ENCODE measurements around the gene FAM200C. TPM values are rescaled to one million over a fixed set of nuclear protein-coding genes. Genes with fewer than 3 reads are reported as not detected.

The FAM200C gene
- total RNA-seq, 4 donors from 2014 or later = 0.37 to 7.8 (median 2.5) TPM

DNA sequence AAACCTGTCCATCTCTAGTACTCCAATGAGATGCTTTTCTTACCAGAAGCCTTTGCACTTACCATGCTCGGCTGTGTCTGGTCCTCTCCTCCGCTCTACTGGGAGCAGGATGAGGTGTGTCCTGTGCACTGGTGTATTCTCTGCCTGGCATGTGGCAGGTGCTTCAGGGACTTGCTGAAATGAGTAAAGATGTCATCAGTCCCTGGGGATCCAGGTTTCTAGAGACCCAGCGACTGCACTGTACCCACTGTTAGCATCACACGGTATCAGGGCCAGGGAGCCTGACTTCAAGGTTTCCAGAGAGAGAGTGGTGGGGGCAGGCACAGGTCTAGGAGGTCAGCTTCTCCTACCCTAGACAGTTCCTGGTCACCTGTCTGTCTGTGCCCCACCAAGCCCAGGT, 32.3 kb upstream of the FAM200C start:
- Histone ChIP-seq H3K36me3 (no peaks in the 10 kb centered on the region), H3K9me3 (no peaks in the 10 kb centered on the region), H3K27me3 (no peaks in the 10 kb centered on the region), H3K4me1 (no peaks in the 10 kb centered on the region), H3K27ac (no peak overlapping the region), H3K4me3 (no peak overlapping the region)
- WGBS, 2 donors (ENCODE audit: low coverage in 1 of 2) = 84% methylated on average over 4 of the region's 4 CpGs; no CpG with 5 or more reads in 1 of the 2 donors
- intact Hi-C loops (cut with DNase I; ENCODE audit: low total_unique reads) (no loop called here), in situ Hi-C loops (cut with MboI; ENCODE audit: low pct_ligation_motif_present in 1 of 4, low pct_unique_long_range_greater_than_20kb in 1 of 4, low sequenced_read_pairs in 3 of 4) (loop anchor here in 1 of 4 donors (25.0 kb wide), 1 partner anchor 180 kb away; no protein-coding TSS in a partner anchor)
- DNase-seq = no peak
- TF ChIP-seq, protein P1, sequence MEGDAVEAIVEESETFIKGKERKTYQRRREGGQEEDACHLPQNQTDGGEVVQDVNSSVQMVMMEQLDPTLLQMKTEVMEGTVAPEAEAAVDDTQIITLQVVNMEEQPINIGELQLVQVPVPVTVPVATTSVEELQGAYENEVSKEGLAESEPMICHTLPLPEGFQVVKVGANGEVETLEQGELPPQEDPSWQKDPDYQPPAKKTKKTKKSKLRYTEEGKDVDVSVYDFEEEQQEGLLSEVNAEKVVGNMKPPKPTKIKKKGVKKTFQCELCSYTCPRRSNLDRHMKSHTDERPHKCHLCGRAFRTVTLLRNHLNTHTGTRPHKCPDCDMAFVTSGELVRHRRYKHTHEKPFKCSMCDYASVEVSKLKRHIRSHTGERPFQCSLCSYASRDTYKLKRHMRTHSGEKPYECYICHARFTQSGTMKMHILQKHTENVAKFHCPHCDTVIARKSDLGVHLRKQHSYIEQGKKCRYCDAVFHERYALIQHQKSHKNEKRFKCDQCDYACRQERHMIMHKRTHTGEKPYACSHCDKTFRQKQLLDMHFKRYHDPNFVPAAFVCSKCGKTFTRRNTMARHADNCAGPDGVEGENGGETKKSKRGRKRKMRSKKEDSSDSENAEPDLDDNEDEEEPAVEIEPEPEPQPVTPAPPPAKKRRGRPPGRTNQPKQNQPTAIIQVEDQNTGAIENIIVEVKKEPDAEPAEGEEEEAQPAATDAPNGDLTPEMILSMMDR (IDR thresholded peaks at IDR 0.05) = no peak
- TF ChIP-seq POLR2A (IDR thresholded peaks at IDR 0.05) = no peak
- TF ChIP-seq EP300 (IDR thresholded peaks at IDR 0.05; ENCODE audit: low read depth) = no peak
- TF ChIP-seq POLR2AphosphoS5 (IDR thresholded peaks at IDR 0.05) = no peak

DNA sequence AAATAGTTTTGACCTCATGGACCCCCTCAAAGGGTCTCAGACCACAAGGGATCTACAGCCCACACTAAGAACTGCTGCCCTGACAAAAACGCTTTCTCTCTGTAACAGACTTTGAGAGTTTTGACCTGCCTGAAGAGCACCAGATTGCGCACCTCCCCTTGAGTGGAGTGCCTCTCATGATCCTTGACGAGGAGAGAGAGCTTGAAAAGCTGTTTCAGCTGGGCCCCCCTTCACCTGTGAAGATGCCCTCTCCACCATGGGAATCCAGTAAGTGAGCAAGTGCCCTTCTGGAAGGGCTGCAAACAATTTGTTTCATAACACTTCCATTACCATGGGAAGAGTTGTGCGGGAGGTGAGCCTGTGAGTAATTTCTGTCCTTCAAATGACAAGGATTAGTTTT, 27.8 kb upstream of the FAM200C start:
- no peaks in the 10 kb centered on the region for H3K36me3 ChIP-seq
- H3K4me1 ChIP-seq = peaks cover 0 to 3% (median 0%) of the 10 kb centered on the region in 4 donors
- no peak overlapping the region for H3K4me3 ChIP-seq
- no peak for DNase-seq
- no peaks in the 10 kb centered on the region for H3K9me3 ChIP-seq
- no peak overlapping the region for H3K27ac ChIP-seq
- intact Hi-C loops (cut with DNase I; ENCODE audit: low total_unique reads) (no loop called here), in situ Hi-C loops (cut with MboI; ENCODE audit: low pct_ligation_motif_present in 1 of 4, low pct_unique_long_range_greater_than_20kb in 1 of 4, low sequenced_read_pairs in 3 of 4) (loop anchor here in 1 of 4 donors (25.0 kb wide), 1 partner anchor 185 kb away; no protein-coding TSS in a partner anchor)
- WGBS, 2 donors (ENCODE audit: low coverage in 1 of 2) = 89 to 100% methylated on average over 2 to 4 of the region's 4 CpGs
- H3K27me3 ChIP-seq = no peaks in the 10 kb centered on the region
- TF ChIP-seq EP300 (IDR thresholded peaks at IDR 0.05; ENCODE audit: low read depth) (no peak), POLR2AphosphoS5 (IDR thresholded peaks at IDR 0.05) (no peak), POLR2A (IDR thresholded peaks at IDR 0.05) (no peak)
- TF ChIP-seq, protein P1 (IDR thresholded peaks at IDR 0.05) = no peak

DNA sequence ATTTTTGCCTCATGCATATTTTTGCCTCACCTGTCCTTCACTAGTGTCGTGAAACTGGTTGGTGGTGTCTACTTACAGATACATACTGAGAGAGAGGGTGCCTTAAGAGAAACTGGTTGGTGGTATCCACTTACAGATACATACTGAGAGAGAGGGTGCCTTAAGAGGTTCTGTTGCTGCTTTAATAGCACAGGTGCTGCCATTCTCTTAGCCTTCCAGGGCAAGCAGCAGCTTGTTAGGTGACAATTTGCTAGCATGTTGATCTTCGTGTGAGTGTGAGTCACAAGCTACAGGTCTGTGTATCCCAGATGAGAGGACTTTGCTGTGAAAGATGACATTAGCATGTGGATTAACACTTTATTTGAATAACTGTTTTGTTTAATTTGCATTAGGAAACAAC, 23.2 kb upstream of the FAM200C start:
- Histone ChIP-seq H3K9me3 (no peaks in the 10 kb centered on the region), H3K27ac (no peak overlapping the region), H3K36me3 (no peaks in the 10 kb centered on the region), H3K4me1 (peaks cover 5 to 23% (median 13%) of the 10 kb centered on the region in 4 donors), H3K27me3 (no peaks in the 10 kb centered on the region), H3K4me3 (no peak overlapping the region)
- WGBS, 2 donors (ENCODE audit: low coverage in 1 of 2) = 37 to 44% methylated on average over 2 of the region's 2 CpGs
- DNase-seq = no peak
- intact Hi-C loops (cut with DNase I; ENCODE audit: low total_unique reads) (no loop called here), in situ Hi-C loops (cut with MboI; ENCODE audit: low pct_ligation_motif_present in 1 of 4, low pct_unique_long_range_greater_than_20kb in 1 of 4, low sequenced_read_pairs in 3 of 4) (no loop called here)
- TF ChIP-seq EP300 (IDR thresholded peaks at IDR 0.05; ENCODE audit: low read depth) (no peak), POLR2AphosphoS5 (IDR thresholded peaks at IDR 0.05) (no peak), POLR2A (IDR thresholded peaks at IDR 0.05) (no peak)
- TF ChIP-seq, protein P1 (IDR thresholded peaks at IDR 0.05) = no peak

DNA sequence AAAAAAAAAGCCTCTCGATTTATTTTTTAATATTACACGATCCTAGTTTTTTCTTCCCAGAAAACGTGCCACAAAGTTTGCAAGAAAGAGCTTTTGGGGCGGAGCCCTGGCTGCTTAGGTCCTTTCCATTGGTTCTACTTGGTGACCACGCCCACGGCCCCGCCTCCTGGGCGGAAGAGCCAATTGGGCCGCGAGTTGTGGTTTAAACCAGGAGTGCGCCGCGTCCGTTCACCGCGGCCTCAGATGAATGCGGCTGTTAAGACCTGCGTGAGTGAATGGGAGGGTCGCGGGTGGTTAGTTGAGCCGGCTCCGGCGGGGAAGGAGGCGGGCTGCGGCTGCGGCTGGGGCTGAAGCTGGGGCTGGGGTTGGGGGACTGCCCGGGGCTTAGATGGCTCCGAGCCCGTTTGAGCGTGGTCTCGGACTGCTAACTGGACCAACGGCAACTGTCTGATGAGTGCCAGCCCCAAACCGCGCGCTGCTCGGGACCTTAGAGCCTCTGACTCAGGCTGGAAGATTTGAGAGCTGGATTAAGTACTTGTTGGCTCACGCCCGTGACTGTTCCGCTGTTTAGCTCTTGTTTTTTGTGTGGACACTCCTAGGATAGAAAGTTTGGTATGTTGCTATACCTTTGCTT, 21.9 kb upstream of the FAM200C start, which contains the start of gene PTTG1:
PTTG1 (plus strand) TSS at position 231 of the 634 bp plus-strand sequence. CDS start 458 bp downstream, outside the sequence.
- Histone ChIP-seq H3K4me3 (peak within 1 kb of the TSS; percentile 59 to 87 (median 70)), H3K4me1 (peaks cover 18 to 37% (median 24%) of the 10 kb centered on the region in 4 donors), H3K36me3 (no peaks in the 10 kb centered on the region), H3K9me3 (no peaks in the 10 kb centered on the region), H3K27ac (peak within 1 kb of the TSS; percentile 80 to 84 (median 82)), H3K27me3 (no peaks in the 10 kb centered on the region)
- intact Hi-C loops (cut with DNase I; ENCODE audit: low total_unique reads) (no loop called here), in situ Hi-C loops (cut with MboI; ENCODE audit: low pct_ligation_motif_present in 1 of 4, low pct_unique_long_range_greater_than_20kb in 1 of 4, low sequenced_read_pairs in 3 of 4) (no loop called here)
- TF ChIP-seq, protein P1 (IDR thresholded peaks at IDR 0.05) = no peak
- TF ChIP-seq EP300 (IDR thresholded peaks at IDR 0.05; ENCODE audit: low read depth) (no peak), POLR2AphosphoS5 (IDR thresholded peaks at IDR 0.05) (peak; percentile 48 to 76 (median 63)), POLR2A (IDR thresholded peaks at IDR 0.05) (peak; percentile 24)
- 0 to 1% methylated on average over 1 to 30 of the region's 39 CpGs for WGBS, 2 donors (ENCODE audit: low coverage in 1 of 2)
- peak; percentile 97 for DNase-seq
